Breast epithelium (tissue), 4 donors: ENCODE data around the gene WWOX. TPM values are rescaled to one million over a fixed set of nuclear protein-coding genes. Genes with fewer than 3 reads are reported as not detected.

Experiments used
- DNase-seq, 2 donors: peaks; one replicate each; pipeline ENCODE4 v3.0.0-alpha.2; 2019; ENCODE audit warnings: low spot score in 2 of 2
- H3K27ac ChIP-seq, 2 donors: fragments of 200-600 bp; sonication (generic) in 1 of 2; one replicate each; pipeline ENCODE4 v1.5.1; 2016 to 2019; ENCODE audit warnings: mild to moderate bottlenecking in 1 of 2
- H3K27me3 ChIP-seq, 2 donors: fragments of 200-600 bp; sonication (generic) in 1 of 2; one replicate each; pipeline versions ENCODE4 v1.5.1 to v1.6.0; 2017 to 2019; ENCODE audit warnings: control low read depth in 1 of 2, mild to moderate bottlenecking in 1 of 2
- H3K36me3 ChIP-seq: fragments of 200-600 bp; one replicate; pipeline ENCODE4 v1.5.1; 2019
- H3K4me1 ChIP-seq, 2 donors: fragments of 200-600 bp; sonication (generic); one replicate each; pipeline ENCODE4 v1.5.1; 2016 to 2019; ENCODE audit warnings: control low read depth in 1 of 2
- H3K4me3 ChIP-seq, 3 donors: fragments of 200-600 bp; sonication (generic); 1 replicate in 2 of 3; 2 replicates in 1 of 3; pipeline ENCODE4 v1.5.1; 2016 to 2019; ENCODE audit warnings: mild to moderate bottlenecking in 3 of 3, moderate library complexity in 2 of 3
- H3K9me3 ChIP-seq, 2 donors: fragments of 200-600 bp; sonication (generic) in 1 of 2; one replicate each; pipeline ENCODE4 v1.5.1; 2016 to 2019; ENCODE audit warnings: control low read depth in 1 of 2
- POLR2A ChIP-seq: fragments of 450-650 bp; IDR thresholded peaks from one replicate; pipeline ENCODE4 v1.6.1; 2016; ENCODE audit warnings: antibody characterized with exemption, mild to moderate bottlenecking, moderate library complexity
- POLR2AphosphoS5 ChIP-seq, 3 donors: sonication (generic); formaldehyde crosslinking; IDR thresholded peaks; one replicate each; pipeline ENCODE4 v1.6.1; 2017; ENCODE audit warnings: antibody characterized with exemption in 3 of 3
- intact Hi-C: fragments of 100-400 bp; cut with DNase I; formaldehyde crosslinking; loops from one replicate; pipeline ENCODE4 v1.15.1; 2023; ENCODE audit warnings: low total_unique reads
- total RNA-seq, 3 donors: library from RNA; depleted of rRNA; stranded (reverse); fragments of >200 nt; gene quantifications; one replicate each; pipeline ENCODE4 v1.1.0, GENCODE V29; 2016
- TF ChIP-seq, protein P1 (sequence below), 3 donors: fragments of 450-650 bp; IDR thresholded peaks; one replicate each; pipeline ENCODE4 v1.5.1; 2016 to 2017; ENCODE audit warnings: antibody characterized with exemption in 3 of 3, mild to moderate bottlenecking in 3 of 3, moderate library complexity in 3 of 3

The WWOX gene
- total RNA-seq, 3 donors from 2014 or later, result 42.9 to 73.6 (median 43.4) TPM

DNA sequence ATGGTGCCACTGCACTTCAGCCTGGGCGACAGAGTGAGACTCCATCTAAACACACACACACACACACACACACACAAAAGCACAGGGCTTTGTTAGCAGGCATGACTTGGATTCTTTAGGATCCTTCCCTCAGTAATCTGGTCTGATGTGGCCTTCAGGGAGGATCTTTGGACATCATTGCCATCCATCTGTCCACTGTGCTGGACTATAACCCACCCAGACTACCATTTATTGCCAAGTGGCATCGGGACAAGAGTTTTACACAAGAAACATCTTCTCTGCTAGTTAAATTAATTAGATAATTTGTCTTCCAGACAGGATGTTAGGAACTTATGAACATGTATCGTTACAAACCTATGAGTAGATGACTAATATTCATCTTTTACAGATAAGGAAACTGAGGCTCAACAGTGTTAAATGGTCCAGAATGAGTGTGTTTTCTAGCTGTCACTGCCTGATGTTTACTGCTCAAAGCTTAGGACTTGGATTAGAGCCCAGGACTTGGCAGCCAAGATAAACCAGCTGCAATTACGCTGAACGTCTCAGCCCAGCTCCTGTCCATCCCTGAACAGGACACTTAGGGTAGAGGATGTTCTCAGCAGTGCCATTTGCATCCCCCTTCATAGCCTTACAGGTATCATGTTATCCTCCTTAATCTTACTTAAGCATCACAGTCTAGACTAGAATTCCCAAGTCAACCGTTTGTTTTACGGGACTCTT, 285.8 kb downstream of the WWOX start:
- no peak for DNase-seq
- H3K4me1 ChIP-seq, result no peaks in the 10 kb centered on the region
- H3K36me3 ChIP-seq, result no peaks in the 10 kb centered on the region
- H3K27ac ChIP-seq, result no peak overlapping the region
- no peaks in the 10 kb centered on the region for H3K27me3 ChIP-seq
- TF ChIP-seq POLR2AphosphoS5 (IDR thresholded peaks at IDR 0.05) (no peak), POLR2A (no peak)
- no peak overlapping the region for H3K4me3 ChIP-seq
- intact Hi-C loops, result no loop called here
- no peaks in the 10 kb centered on the region for H3K9me3 ChIP-seq

DNA sequence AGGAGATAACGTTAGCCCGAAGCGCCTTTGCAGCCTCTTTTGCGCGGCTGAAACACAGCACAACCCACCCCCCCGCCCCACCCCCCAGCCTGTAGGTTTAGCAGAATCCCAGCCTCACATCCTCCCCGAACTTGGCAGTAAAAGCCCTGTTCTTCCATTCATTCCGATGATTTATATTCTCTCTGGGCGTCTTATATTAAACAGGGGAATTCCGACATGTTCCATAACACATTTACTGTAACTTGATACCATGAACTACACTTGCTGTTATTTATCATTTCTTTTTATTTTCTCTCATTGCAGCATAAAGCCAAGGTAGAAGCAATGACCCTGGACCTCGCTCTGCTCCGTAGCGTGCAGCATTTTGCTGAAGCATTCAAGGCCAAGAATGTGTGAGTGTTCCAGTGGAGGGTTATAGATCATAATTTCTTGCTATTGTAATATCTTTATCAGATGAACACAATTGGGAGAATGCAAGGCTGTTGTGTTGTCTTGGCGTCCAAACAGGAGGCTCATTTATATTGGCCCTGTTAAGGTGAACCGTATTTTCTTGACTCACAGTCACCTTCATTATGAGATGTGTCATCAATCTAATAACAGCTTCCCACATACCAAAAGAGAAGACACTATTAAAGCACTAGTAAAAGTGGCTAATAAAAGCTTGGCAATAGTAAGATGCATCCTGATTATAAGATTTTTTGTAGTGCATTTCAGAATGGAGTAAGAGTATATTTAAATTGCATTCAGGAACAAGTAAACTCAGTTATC, 287.3 kb downstream of the WWOX start:
- Histone ChIP-seq H3K36me3 (no peaks in the 10 kb centered on the region), H3K27me3 (no peaks in the 10 kb centered on the region), H3K9me3 (no peaks in the 10 kb centered on the region), H3K27ac (no peak overlapping the region), H3K4me1 (no peaks in the 10 kb centered on the region), H3K4me3 (no peak overlapping the region)
- intact Hi-C loops, result no loop called here
- no peak for TF ChIP-seq POLR2A
- TF ChIP-seq, protein P1, sequence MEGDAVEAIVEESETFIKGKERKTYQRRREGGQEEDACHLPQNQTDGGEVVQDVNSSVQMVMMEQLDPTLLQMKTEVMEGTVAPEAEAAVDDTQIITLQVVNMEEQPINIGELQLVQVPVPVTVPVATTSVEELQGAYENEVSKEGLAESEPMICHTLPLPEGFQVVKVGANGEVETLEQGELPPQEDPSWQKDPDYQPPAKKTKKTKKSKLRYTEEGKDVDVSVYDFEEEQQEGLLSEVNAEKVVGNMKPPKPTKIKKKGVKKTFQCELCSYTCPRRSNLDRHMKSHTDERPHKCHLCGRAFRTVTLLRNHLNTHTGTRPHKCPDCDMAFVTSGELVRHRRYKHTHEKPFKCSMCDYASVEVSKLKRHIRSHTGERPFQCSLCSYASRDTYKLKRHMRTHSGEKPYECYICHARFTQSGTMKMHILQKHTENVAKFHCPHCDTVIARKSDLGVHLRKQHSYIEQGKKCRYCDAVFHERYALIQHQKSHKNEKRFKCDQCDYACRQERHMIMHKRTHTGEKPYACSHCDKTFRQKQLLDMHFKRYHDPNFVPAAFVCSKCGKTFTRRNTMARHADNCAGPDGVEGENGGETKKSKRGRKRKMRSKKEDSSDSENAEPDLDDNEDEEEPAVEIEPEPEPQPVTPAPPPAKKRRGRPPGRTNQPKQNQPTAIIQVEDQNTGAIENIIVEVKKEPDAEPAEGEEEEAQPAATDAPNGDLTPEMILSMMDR (IDR thresholded peaks at IDR 0.05), result no peak
- no peak for TF ChIP-seq POLR2AphosphoS5 (IDR thresholded peaks at IDR 0.05)
- DNase-seq, result no peak

DNA sequence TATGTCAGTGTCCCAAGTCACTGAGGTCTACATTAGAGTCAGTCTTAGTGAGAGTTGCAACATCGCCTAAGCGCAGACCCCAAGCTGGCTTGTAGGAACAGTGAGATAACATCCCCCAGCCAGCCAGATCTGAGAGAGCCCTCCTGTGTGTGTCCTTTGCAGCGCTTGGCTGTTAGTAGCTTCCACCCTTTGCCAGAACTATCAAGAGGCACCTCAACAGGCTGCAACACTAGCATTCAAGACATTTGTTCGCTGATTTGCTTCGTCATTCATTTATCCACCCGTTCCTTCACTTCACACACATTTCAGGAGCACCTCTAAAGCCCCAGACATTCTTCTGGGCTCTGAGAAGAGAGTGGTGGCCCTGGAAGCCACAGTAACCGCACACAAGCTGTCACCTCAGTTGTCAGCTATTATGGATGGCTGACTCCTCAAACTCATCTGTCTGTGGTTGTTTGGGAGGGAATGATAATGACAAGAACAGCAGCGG, 289.6 kb downstream of the WWOX start:
- intact Hi-C loops, result no loop called here
- no peak for DNase-seq
- no peak overlapping the region for H3K27ac ChIP-seq

DNA sequence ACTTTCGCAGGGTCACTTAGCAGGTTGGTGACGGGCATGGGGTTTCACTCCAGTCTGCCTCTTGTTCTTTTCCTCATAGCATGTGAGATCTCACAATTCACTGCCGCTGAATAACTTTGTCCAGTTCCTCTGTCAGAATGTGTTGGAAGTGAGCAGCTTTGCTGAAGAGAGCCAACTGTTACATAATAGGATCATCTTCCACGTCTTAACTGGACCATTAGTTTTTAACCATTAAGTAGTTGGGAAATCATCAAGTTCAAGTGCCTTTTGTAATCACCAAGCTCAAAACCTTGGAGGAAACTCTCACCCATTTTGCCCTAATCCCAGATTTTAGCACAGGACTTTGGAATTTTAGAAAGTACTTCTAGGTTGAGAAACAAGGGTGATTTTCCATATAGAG, 290.6 kb downstream of the WWOX start:
- DNase-seq, result no peak
- H3K4me1 ChIP-seq, result no peaks in the 10 kb centered on the region
- H3K9me3 ChIP-seq, result no peaks in the 10 kb centered on the region
- no peaks in the 10 kb centered on the region for H3K36me3 ChIP-seq
- no peaks in the 10 kb centered on the region for H3K27me3 ChIP-seq
- no peak overlapping the region for H3K4me3 ChIP-seq
- intact Hi-C loops, result no loop called here
- no peak overlapping the region for H3K27ac ChIP-seq
- TF ChIP-seq POLR2A (no peak), POLR2AphosphoS5 (IDR thresholded peaks at IDR 0.05) (no peak)
- TF ChIP-seq, protein P1 (IDR thresholded peaks at IDR 0.05), result no peak

More for the DNA sequence above, 289.6 kb downstream of the WWOX start:
- H3K36me3 ChIP-seq, result no peaks in the 10 kb centered on the region
- no peaks in the 10 kb centered on the region for H3K9me3 ChIP-seq
- no peaks in the 10 kb centered on the region for H3K27me3 ChIP-seq
- H3K4me3 ChIP-seq, result no peak overlapping the region
- TF ChIP-seq POLR2A (no peak), POLR2AphosphoS5 (IDR thresholded peaks at IDR 0.05) (no peak)
- TF ChIP-seq, protein P1 (IDR thresholded peaks at IDR 0.05), result no peak
- H3K4me1 ChIP-seq, result no peaks in the 10 kb centered on the region

DNA sequence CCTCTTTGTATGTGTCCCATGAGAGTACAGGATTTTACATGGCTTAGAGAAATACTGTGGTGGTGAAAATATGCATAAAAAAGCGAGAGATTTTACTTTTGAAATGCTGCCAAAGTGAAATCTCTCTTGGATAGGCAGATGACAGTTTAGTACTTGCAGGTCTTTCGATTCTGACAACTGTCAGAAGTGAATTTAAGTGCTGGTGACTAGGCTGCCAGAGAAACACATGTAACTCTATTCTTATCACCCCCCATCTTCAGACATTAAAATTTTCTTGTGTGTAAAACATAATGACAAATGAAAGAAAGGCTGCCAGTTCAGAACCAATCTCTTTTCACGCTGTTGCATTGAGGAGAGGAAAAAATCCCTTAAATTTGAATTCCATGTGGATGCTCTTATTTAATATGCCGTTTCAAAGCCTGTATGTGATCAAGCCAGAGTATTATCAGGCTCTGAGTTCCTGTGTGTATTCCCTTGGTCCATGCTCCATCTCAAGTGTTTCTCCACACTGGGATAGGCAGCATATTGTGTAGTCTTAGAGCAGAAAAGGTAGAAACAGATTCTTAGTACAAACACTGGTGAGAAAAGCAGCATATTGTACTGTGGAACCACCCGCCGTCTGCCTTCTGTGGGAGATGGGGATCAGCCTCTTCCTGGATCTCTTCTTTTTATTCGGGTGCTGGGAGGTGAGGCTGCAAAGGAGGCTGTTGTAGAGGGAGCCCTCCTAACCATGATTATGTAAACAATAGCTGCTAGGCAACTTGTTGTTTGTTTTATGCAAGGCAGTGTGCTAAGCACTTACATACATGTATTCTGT, 291.3 kb downstream of the WWOX start:
- intact Hi-C loops, result no loop called here
- H3K36me3 ChIP-seq, result no peaks in the 10 kb centered on the region
- no peaks in the 10 kb centered on the region for H3K4me1 ChIP-seq
- H3K27me3 ChIP-seq, result no peaks in the 10 kb centered on the region
- H3K4me3 ChIP-seq, result no peak overlapping the region
- no peak for DNase-seq
- H3K27ac ChIP-seq, result no peak overlapping the region
- no peaks in the 10 kb centered on the region for H3K9me3 ChIP-seq
- TF ChIP-seq POLR2A (no peak), POLR2AphosphoS5 (IDR thresholded peaks at IDR 0.05) (no peak)
- TF ChIP-seq, protein P1 (IDR thresholded peaks at IDR 0.05), result no peak
